HepG2 (cell line): ENCODE results near the gene CHADL. TPM values are rescaled to one million over a fixed set of nuclear protein-coding genes. Genes with fewer than 3 reads are reported as not detected.

ENCODE experiments used
- ATAC-seq: fragments of 200-7000 bp; cut with Tn5 transposase; 3 replicates; pipeline ENCODE4 v1.9.1; 2020; ENCODE audit warnings: mild to moderate bottlenecking, moderate library complexity
- BruUV-seq: library from RNA; stranded (reverse); fragments of 400-500 nt; replicated peaks from 2 replicates; lab custom pipeline; 2021; lab: Mats Ljungman, UMichigan
- CTCF ChIA-PET: fragments of 300-600 bp; formaldehyde crosslinking; extraction: SDS; loops from one replicate; lab custom pipeline; 2021; ENCODE audit warnings: low total read pairs, inconsistent platforms, low intra/inter-chr PET ratio; lab: Yijun Ruan, JAX
- POLR2A ChIA-PET: fragments of 350-600 bp; sonication (Branson Sonifier 250); formaldehyde crosslinking; loops from one replicate; lab custom pipeline; 2020; ENCODE audit warnings: antibody characterized with exemption, inconsistent platforms; lab: Yijun Ruan, JAX
- DNase-seq: peaks from one replicate; pipeline ENCODE4 v3.0.0-alpha.2; 2015; ENCODE audit warnings: low spot score
- FAIRE-seq: peaks from 3 replicates; lab custom pipeline; 2011; peaks lifted over from hg19 to GRCh38; lab: Jason Lieb, UNC
- H2AFZ ChIP-seq: one replicate; pipeline ENCODE4 v1.6.1; 2011; ENCODE audit warnings: low read length, inconsistent platforms
- H3K27ac ChIP-seq: fragments of 300-600 bp; 3 replicates; pipeline ENCODE4 v1.8.0; 2011; ENCODE audit warnings: mixed run types, mild to moderate bottlenecking, mixed read lengths, low read length, inconsistent platforms; ENCODE audit not compliant: insufficient read depth; ENCODE audit errors: extremely low read length
- H3K27me3 ChIP-seq, 2 experiments: fragments of 200-600 bp in 1 of 2; 2 replicates in 1 of 2; 3 replicates in 1 of 2; pipeline versions ENCODE4 v1.6.0 to v1.8.0; 2011; ENCODE audit warnings: low read length in 2 of 2, mild to moderate bottlenecking in 2 of 2, moderate library complexity in 2 of 2, inconsistent platforms in 1 of 2; ENCODE audit not compliant: insufficient read depth in 2 of 2, control insufficient read depth in 1 of 2
- H3K36me3 ChIP-seq, 2 experiments: fragments of 200-600 bp in 1 of 2; replicated peaks in 1 of 2; 2 replicates in 1 of 2; 3 replicates in 1 of 2; pipeline versions ENCODE4 v1.5.1 to v1.8.0; 2011; ENCODE audit warnings: low read length in 2 of 2, inconsistent platforms in 1 of 2; ENCODE audit not compliant: insufficient read depth in 2 of 2, control insufficient read depth in 1 of 2
- H3K4me1 ChIP-seq: 2 replicates; pipeline ENCODE4 v1.5.1; 2012; ENCODE audit warnings: low read length, inconsistent platforms; ENCODE audit not compliant: insufficient read depth
- H3K4me2 ChIP-seq: 2 replicates; pipeline ENCODE4 v1.6.0; 2011; ENCODE audit warnings: low read depth, low read length, inconsistent platforms
- H3K4me3 ChIP-seq, 3 experiments: fragments of 200-600 bp in 1 of 3; sonication (generic), shearing (Covaris generic) in 1 of 3; replicated peaks in 1 of 3; 2 replicates each; pipeline ENCODE4 v1.5.1; 2011 to 2016; ENCODE audit warnings: low read length in 3 of 3, inconsistent platforms in 2 of 3, low read depth in 2 of 3, mild to moderate bottlenecking in 2 of 3, control low read depth in 1 of 3, mixed read lengths in 1 of 3; ENCODE audit not compliant: insufficient read depth in 1 of 3
- H3K79me2 ChIP-seq: one replicate; pipeline ENCODE4 v1.6.1; 2011; ENCODE audit warnings: low read length, inconsistent platforms; ENCODE audit not compliant: insufficient read depth
- H3K9ac ChIP-seq: 2 replicates; pipeline ENCODE4 v1.6.0; 2011; ENCODE audit warnings: mild to moderate bottlenecking, low read depth, low read length, inconsistent platforms; ENCODE audit not compliant: insufficient read depth
- H3K9me3 ChIP-seq: 2 replicates; pipeline ENCODE4 v1.5.1; 2012; ENCODE audit warnings: mild to moderate bottlenecking, low read length
- H4K20me1 ChIP-seq: 2 replicates; pipeline ENCODE4 v1.6.0; 2011; ENCODE audit warnings: inconsistent platforms, mild to moderate bottlenecking, low read length, moderate library complexity; ENCODE audit not compliant: insufficient read depth
- AGO1 ChIP-seq: fragments of 200-400 bp; formaldehyde crosslinking; IDR thresholded peaks from 2 replicates; pipeline ENCODE4 v1.6.1; 2017; ENCODE audit warnings: mild to moderate bottlenecking, low read depth, low read length, moderate library complexity; ENCODE audit not compliant: poor library complexity, severe bottlenecking
- AGO2 ChIP-seq: fragments of 200-400 bp; formaldehyde crosslinking; optimal IDR thresholded peaks from 2 replicates; pipeline ENCODE3; 2017; ENCODE audit warnings: mild to moderate bottlenecking, low read depth, low read length, moderate library complexity
- ARNT2 ChIP-seq: sonication (generic); formaldehyde crosslinking; IDR thresholded peaks from 2 replicates; pipeline ENCODE4 v1.8.0; 2022; ENCODE audit warnings: mild to moderate bottlenecking, low read depth, missing genetic modification reagents, moderate library complexity
- FIP1L1 ChIP-seq: fragments of 200-400 bp; formaldehyde crosslinking; IDR thresholded peaks from 2 replicates; pipeline ENCODE4 v1.6.1; 2018; ENCODE audit warnings: low read depth, mild to moderate bottlenecking, low read length, moderate library complexity, borderline replicate concordance; ENCODE audit not compliant: insufficient read depth
- GTF2F1 ChIP-seq: fragments of 150-350 bp; IDR thresholded peaks from 2 replicates; pipeline ENCODE4 v1.6.1; 2014; ENCODE audit warnings: low read length
- JARID2 ChIP-seq: sonication (generic); formaldehyde crosslinking; IDR thresholded peaks from 2 replicates; pipeline ENCODE4 v1.8.1; 2023; ENCODE audit warnings: missing genetic modification reagents, inconsistent platforms; ENCODE audit not compliant: insufficient replicate concordance
- MAFG ChIP-seq: sonication (generic); formaldehyde crosslinking; IDR thresholded peaks from 2 replicates; pipeline ENCODE4 v1.5.1; 2020; ENCODE audit warnings: mild to moderate bottlenecking, missing genetic modification reagents
- MLLT10 ChIP-seq: sonication (generic); formaldehyde crosslinking; IDR thresholded peaks from 2 replicates; pipeline ENCODE4 v1.4.0; 2020; ENCODE audit warnings: missing genetic modification reagents
- NFKBIZ ChIP-seq: IDR thresholded peaks from 2 replicates; pipeline ENCODE4 v1.6.1; 2018; ENCODE audit warnings: missing genetic modification reagents, missing compliant biosample characterization
- NKX3-1 ChIP-seq: sonication (generic); formaldehyde crosslinking; IDR thresholded peaks from 2 replicates; pipeline ENCODE4 v1.5.0; 2020; ENCODE audit warnings: missing genetic modification reagents
- ZFP90 ChIP-seq: sonication (generic); formaldehyde crosslinking; IDR thresholded peaks from 2 replicates; pipeline ENCODE4 v1.8.0; 2022; ENCODE audit warnings: missing genetic modification reagents, mild to moderate bottlenecking, inconsistent platforms, borderline replicate concordance
- ZMYM4 ChIP-seq: sonication (generic); formaldehyde crosslinking; IDR thresholded peaks from 2 replicates; pipeline ENCODE4 v1.8.1; 2023; ENCODE audit warnings: mild to moderate bottlenecking, missing genetic modification reagents
- ZNF782 ChIP-seq: sonication (generic); formaldehyde crosslinking; IDR thresholded peaks from 2 replicates; pipeline ENCODE4 v1.4.0; 2020; ENCODE audit warnings: missing genetic modification reagents, mild to moderate bottlenecking, borderline replicate concordance
- ZSCAN20 ChIP-seq: sonication (generic); formaldehyde crosslinking; IDR thresholded peaks from 2 replicates; pipeline ENCODE4 v1.4.0; 2020; ENCODE audit warnings: missing genetic modification reagents, mild to moderate bottlenecking, borderline replicate concordance
- WGBS: methylation state at CpG from one replicate; pipeline ENCODE4 v1.1.6; 2017; ENCODE audit warnings: low lambda C conversion rate; 5-methylcytosine and 5-hydroxymethylcytosine counted together
- in situ Hi-C: cut with HindIII; loops from 2 replicates; pipeline ENCODE4 v1.10.0; 2017; ENCODE audit warnings: low pct_unique_long_range_greater_than_20kb; ENCODE audit not compliant: extremely low pct_ligation_motif_present
- intact Hi-C: fragments of 100-400 bp; cut with micrococcal nuclease; formaldehyde crosslinking; loops from one replicate; pipeline ENCODE4 v1.10.0; 2022; ENCODE audit not compliant: unreplicated experiment
- polyA plus RNA-seq, 8 experiments: library from polyadenylated mRNA; depleted of rRNA in 3 of 8; stranded (reverse) in 7 of 8; unstranded in 1 of 8; fragments of >200 nt; fragmentation: Illumina TruSeq in 4 of 8; extraction: Trizol in 4 of 8; gene quantifications; 2 replicates each; pipeline versions ENCODE4 v1.2.1 to v1.2.3, GENCODE V29; 2011 to 2016; ENCODE audit warnings: low read depth in 4 of 8, missing spikeins in 1 of 8, mixed read lengths in 1 of 8; ENCODE audit not compliant: insufficient read depth in 1 of 8
- total RNA-seq, 5 experiments: library from RNA; depleted of rRNA; stranded (reverse); fragments of >200 nt; fragmentation: Illumina TruSeq; extraction: Trizol; gene quantifications; 2 replicates each; pipeline ENCODE4 v1.2.3, GENCODE V29; 2016; ENCODE audit warnings: low read depth in 1 of 5
- TF ChIP-seq, protein P1 (sequence below): sonication (generic); formaldehyde crosslinking; IDR thresholded peaks from 2 replicates; pipeline ENCODE4 v1.5.1; 2020; ENCODE audit warnings: missing genetic modification reagents, mild to moderate bottlenecking, borderline replicate concordance
- TF ChIP-seq, protein P2 (sequence below): sonication (generic); formaldehyde crosslinking; IDR thresholded peaks from 2 replicates; pipeline ENCODE4 v1.4.0; 2020; ENCODE audit warnings: mild to moderate bottlenecking, missing genetic modification reagents
- TF ChIP-seq, protein P3 (sequence below): sonication (generic); formaldehyde crosslinking; IDR thresholded peaks from 2 replicates; pipeline ENCODE4 v1.8.0; 2022; ENCODE audit warnings: mild to moderate bottlenecking, missing genetic modification reagents; ENCODE audit not compliant: insufficient replicate concordance
- TF ChIP-seq, protein P4 (sequence below): IDR thresholded peaks from 2 replicates; pipeline ENCODE4 v1.6.1; 2016

CHADL gene
- total and polyA plus RNA-seq, 2 of the 13 experiments (the other 11 are each of a cell fraction or from before 2014, with no cell fraction given), result 2.8 to 8.1 TPM

DNA sequence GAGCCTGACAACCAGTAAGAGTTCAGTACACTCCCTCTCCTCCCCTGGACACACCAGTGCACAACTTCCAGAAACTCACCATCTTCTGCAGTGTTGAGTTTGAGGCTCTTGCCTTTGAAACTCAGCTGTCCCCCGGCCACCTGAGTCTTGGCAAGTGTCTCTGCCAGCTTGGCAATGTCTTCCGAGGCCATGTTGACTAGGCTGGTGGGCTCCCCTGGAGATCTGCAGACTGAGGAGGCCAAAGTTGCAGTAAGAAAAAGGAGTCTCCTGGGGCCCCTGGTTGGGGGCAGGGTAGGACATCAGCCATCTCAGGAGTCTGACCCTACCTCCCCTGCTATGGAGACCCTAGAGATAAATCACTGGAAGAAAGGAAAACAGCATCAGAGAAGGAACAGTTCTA is 40.1 kb upstream of the CHADL start:
- ChIA-PET CTCF (no interaction called here), POLR2A (no interaction called here)
- H3K27me3 ChIP-seq, result no peaks in the 10 kb centered on the region; a peak in 1 of 5 replicates
- peaks cover 12 to 46% of the 10 kb centered on the region in 2 experiments for H3K36me3 ChIP-seq
- TF ChIP-seq, protein P1, sequence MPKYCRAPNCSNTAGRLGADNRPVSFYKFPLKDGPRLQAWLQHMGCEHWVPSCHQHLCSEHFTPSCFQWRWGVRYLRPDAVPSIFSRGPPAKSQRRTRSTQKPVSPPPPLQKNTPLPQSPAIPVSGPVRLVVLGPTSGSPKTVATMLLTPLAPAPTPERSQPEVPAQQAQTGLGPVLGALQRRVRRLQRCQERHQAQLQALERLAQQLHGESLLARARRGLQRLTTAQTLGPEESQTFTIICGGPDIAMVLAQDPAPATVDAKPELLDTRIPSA (CRISPR knock-in tag), result no peak
- no peak for TF ChIP-seq AGO2
- TF ChIP-seq, protein P2, sequence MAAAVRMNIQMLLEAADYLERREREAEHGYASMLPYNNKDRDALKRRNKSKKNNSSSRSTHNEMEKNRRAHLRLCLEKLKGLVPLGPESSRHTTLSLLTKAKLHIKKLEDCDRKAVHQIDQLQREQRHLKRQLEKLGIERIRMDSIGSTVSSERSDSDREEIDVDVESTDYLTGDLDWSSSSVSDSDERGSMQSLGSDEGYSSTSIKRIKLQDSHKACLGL (CRISPR knock-in tag), result no peak
- TF ChIP-seq, protein P3, sequence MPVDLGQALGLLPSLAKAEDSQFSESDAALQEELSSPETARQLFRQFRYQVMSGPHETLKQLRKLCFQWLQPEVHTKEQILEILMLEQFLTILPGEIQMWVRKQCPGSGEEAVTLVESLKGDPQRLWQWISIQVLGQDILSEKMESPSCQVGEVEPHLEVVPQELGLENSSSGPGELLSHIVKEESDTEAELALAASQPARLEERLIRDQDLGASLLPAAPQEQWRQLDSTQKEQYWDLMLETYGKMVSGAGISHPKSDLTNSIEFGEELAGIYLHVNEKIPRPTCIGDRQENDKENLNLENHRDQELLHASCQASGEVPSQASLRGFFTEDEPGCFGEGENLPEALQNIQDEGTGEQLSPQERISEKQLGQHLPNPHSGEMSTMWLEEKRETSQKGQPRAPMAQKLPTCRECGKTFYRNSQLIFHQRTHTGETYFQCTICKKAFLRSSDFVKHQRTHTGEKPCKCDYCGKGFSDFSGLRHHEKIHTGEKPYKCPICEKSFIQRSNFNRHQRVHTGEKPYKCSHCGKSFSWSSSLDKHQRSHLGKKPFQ (CRISPR knock-in tag), result no peak
- TF ChIP-seq JARID2 (CRISPR knock-in tag), result no peak
- no peak for TF ChIP-seq ZMYM4 (CRISPR knock-in tag)
- no peak for TF ChIP-seq NKX3-1 (CRISPR knock-in tag)
- no peak for TF ChIP-seq NFKBIZ (CRISPR knock-in tag)
- no peak for TF ChIP-seq GTF2F1
- TF ChIP-seq FIP1L1, result no peak
- no peak for TF ChIP-seq ZFP90 (CRISPR knock-in tag)
- TF ChIP-seq, protein P4, sequence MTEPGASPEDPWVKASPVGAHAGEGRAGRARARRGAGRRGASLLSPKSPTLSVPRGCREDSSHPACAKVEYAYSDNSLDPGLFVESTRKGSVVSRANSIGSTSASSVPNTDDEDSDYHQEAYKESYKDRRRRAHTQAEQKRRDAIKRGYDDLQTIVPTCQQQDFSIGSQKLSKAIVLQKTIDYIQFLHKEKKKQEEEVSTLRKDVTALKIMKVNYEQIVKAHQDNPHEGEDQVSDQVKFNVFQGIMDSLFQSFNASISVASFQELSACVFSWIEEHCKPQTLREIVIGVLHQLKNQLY (CRISPR knock-in tag), result no peak
- TF ChIP-seq MLLT10 (CRISPR knock-in tag), result no peak
- TF ChIP-seq ZNF782 (CRISPR knock-in tag), result no peak
- TF ChIP-seq ARNT2 (CRISPR knock-in tag), result no peak
- no peak for TF ChIP-seq ZSCAN20
- TF ChIP-seq AGO1, result no peak
- TF ChIP-seq MAFG (CRISPR knock-in tag), result no peak
- no peak overlapping the region for H3K4me3 ChIP-seq
- H2AFZ ChIP-seq, result no peak overlapping the region
- in situ Hi-C loops (no loop called here), intact Hi-C loops (loop anchor here (10.0 kb wide), 1 partner anchor 164 kb away; the partner anchor contains the start of gene TOB2)
- DNase-seq (no peak), FAIRE-seq (no peak), ATAC-seq (no peak)
- BruUV-seq, result no TSS peak
- H4K20me1 ChIP-seq, result no peaks in the 10 kb centered on the region
- WGBS, result 100% methylated on average over 1 of the region's 2 CpGs
- peaks cover 19% of the 10 kb centered on the region for H3K4me1 ChIP-seq
- H3K79me2 ChIP-seq, result peaks cover 28% of the 10 kb centered on the region
- no peak overlapping the region for H3K27ac ChIP-seq
- H3K9me3 ChIP-seq, result no peaks in the 10 kb centered on the region
- H3K9ac ChIP-seq, result no peak overlapping the region
- H3K4me2 ChIP-seq, result no peak overlapping the region
